DMS 273 treated with DMSO at 0.1 percent for 48 hours (cell line): ENCODE results near the gene ANTXR1.

Source experiments
- DNase-seq: peaks from one replicate; lab custom pipeline; 2025; lab: John Stamatoyannopoulos, UW

ANTXR1 gene

GRCh38 chr2:69013142-69013839 lies at the start of gene ANTXR1:
ANTXR1 (plus strand) TSS chr2:69013179; CDS start chr2:69013500, 321 bp downstream.
- peak; percentile 65 for DNase-seq

DNA sequence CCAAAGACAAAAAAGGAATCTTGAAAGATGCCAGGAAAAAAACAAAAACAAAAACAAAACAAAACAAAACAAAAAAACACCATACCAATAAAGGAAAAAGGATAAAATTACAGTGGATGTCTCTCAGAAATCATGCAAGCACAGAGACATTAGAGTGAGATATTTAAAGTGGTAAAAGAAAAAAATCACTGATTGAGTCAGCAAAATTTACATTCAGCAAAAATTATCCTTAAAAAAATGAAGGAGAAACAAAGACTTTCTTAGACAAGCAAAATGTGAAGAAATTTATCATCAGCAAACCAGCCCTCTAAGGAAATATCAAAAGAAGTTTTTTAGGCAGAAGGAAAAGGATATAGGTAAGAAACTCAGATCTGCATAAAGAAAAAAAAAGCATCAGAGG lies 48.7 kb upstream of the ANTXR1 start:
- DNase-seq: no peak

GRCh38 chr2:68968221-68968620 lies 44.8 kb upstream of the ANTXR1 start:
- DNase-seq: no peak

DNA sequence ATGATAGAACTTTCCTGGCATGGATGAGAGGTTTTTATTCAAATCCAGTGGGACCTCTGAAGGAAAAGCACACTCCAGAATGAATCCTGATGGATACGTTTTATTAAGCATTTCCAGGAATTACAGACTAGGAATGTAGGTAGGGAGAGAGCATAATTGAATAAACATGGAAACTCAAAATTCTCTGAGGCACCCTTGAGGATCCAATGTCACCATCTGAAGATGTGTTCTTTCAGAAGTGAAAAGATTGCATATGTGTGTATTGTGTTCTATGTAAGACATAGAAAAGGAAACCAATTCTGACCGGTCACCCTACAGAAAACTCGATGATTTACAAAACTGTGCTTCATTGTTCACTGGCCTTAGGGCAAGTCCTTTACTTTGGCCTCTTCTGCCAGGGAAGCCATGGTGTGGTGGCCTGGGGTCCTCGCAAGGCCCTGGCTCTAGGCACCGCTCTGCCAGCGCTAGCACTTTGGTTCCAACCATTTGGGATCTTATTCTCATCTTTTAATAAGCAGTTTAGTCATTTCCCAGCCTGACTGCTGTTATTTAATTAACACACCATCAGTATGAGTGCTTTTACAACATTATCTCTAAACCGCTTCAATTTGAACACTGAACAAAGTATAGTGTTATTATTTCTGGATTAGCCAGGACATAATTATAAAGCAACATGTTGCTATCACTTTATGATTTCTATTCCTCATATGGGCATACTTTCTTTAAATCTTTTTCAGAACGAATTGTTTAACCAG lies 43.1 kb upstream of the ANTXR1 start:
- DNase-seq: no peak

DNA sequence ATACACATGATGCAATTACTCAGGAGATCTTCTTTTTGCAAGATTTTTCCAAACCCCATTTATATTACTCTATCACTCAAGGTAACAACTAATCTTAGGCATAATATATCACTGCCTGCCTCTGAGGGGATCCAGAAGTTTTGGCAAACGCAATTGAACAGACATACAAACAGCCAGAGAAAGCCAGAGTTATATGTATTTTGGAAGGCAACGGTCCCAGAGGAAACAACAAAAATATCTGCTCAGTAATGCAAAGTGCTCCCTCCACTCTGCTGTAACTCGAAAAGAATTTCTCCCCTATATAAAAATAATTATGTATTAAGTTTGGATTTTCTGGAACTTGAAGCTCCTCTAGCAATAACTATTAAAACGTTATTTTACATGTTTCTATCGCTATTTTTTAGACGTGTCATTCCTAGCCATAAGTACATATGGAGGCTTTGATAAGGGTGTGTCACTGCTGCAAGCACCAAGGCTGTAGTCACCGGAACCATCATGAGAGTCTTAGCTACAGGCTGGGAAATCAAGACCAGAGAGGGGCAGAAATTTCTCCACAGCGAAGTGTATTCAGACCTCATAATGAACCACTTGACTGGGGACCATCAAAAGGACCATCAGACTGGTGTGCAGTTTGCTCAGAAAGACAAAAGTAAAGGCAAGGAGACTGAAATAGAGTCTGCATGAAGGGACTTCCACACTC lies 42.3 kb upstream of the ANTXR1 start:
- DNase-seq: no peak

GRCh38 chr2:68971591-68972231 lies 41.3 kb upstream of the ANTXR1 start:
- DNase-seq: no peak

- DNase-seq: no peak
These were observed 38.7 kb upstream of the ANTXR1 start, which contains the start of gene GKN1 for GRCh38 chr2:68974251-68974650. GKN1 (plus strand) TSS chr2:68974636; CDS start chr2:68974678, 42 bp downstream.

DNA sequence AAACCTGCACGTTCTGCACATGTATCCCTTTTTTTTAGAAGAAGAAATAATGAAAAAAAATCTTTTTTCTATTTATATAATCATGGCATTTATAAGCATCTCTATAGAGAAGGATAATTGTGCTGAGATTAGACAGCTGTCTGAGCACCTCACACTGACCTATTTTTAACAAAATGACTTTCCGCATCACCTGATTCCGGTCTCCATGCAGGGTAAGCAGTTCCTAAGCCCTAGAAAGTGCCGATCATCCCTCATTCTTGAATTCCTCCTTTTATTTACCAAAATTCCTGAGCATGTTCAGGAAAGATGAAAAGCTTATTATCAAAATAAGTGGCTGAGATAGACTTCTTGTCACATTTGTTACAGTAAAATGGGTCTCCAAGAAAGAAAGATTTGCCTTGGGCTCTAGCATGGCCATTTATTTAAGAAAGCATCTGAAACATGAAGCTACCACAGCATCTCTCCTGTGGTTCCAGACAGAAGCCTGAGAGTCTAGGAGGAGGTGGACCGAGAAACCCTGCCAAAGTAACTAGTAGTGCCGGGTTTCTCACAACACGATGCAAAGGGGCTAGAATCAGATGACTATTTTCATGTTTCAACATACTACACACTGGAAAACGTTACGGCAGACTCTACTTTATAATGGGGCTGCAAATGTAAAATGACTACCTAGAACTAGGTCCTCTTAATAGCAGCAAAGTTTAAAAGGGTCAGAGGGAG lies 37.9 kb upstream of the ANTXR1 start:
- no peak for DNase-seq

DNA sequence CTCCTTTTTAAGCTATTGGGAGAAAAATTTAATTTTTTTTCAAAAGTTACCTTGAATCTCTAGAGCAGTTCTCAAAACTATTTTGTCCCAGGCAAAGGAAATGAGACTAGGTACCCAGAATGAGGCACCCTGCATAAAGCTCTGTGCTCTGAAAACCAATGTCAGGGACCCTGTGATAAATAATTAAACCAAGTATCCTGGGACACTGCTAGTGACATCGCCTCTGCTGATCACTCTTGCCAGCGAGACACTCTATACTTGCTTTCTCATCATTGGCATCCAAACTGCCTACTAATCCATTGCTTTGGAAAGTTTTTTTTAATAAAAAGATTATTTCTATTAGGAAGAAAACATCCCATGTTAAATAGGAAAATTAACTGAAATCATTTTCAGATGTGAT lies 37.1 kb upstream of the ANTXR1 start:
- DNase-seq: no peak

DNA sequence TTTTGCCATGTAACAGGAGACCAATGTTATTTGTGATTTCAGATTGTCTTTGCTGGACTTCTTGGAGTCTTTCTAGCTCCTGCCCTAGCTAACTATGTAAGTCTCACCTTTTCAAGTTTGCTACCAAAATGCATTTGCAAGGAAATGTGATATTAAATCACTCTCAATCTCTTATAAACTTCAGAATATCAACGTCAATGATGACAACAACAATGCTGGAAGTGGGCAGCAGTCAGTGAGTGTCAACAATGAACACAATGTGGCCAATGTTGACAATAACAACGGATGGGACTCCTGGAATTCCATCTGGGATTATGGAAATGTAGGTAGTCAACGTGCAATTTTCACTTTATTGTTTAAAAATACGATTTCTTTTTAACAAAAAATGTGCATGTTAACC lies 35.5 kb upstream of the ANTXR1 start:
- no peak for DNase-seq

DNA sequence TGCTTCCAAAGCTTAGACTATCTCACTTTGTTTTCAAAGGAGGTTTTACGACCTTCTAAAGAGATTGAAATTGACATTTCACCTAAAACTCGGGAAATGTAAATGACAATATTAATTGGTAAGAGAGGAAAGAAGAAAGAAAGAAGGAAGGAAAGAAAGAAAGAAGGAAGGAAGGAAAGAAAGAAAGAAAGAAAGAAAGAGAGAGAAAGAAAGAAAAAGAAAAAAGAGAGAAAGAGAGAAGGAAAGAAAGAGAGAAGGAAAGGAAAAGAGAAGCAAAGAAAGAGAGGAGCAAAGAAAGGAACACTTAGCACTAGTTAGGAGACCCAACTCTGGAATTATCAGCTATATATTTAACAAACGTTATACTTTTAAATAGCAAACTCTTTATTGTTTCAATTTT lies 34.9 kb upstream of the ANTXR1 start:
- DNase-seq: no peak

- no peak for DNase-seq
These were observed 32.0 kb upstream of the ANTXR1 start for GRCh38 chr2:68980956-68981355.

DNA sequence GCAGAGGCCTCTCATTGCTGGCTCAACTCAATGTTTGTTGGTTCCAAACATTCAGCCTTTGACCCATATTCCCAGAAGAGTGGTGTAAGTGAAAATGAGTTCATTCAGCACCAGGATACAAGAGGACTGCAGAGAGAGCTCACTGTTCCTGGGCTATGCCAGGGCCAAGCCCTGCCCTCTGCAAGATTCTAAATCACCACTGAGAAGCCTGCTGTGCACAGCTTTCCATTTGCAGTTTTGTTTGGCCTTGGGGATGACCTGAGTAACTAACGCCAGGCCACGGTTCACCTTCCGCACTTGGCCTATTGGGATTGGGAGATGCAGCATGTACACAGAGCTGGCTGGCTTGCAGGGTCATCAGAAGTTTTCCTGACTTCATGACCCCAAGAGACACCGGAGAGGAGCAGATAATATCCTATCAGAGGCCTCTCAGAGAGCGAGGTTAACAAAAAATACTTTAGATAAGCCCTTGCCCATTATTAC lies 25.9 kb upstream of the ANTXR1 start:
- DNase-seq: no peak

DNA sequence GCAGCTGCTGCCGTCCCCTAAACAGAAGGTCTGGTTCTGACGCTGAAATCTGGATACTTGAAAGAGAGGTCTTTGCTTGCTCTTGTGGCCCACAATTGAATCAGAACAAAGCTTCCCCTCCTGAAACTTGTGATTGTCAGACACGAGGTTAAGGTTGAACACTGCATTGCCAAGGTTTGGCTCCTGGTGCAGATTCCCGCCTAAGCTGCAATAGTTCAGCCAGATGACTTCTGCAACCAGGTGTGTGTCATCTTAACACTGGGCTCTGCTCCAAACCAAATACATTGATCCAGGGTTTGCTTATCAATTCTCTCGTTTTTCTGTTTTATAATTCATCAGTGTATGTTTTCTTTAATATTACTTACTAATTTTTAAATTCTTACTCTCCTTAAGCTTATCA lies 23.9 kb upstream of the ANTXR1 start:
- DNase-seq: no peak

- DNase-seq: no peak
These were observed 20.6 kb upstream of the ANTXR1 start for GRCh38 chr2:68992341-68992740.

- no peak for DNase-seq
These were observed 20.0 kb upstream of the ANTXR1 start for GRCh38 chr2:68992933-68993332.

DNA sequence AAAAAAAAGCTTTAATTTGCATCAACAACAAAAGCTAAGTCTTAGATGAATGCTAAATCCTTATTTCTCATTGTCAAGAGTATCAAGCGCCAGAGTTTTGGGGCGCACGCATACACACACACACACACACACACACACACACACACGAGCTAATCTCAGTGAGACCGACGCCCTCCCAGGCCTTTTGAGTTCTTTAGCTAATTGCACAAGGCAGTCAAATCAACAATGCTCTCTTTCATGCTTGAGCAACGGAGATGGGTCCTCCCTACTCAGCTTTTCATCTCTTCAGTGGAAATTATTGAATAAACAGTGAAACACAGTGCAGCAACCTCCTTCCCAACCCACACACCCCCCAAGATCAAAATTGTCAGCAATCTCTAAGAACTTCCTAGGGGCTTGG lies 19.3 kb upstream of the ANTXR1 start:
- DNase-seq: no peak

DNA sequence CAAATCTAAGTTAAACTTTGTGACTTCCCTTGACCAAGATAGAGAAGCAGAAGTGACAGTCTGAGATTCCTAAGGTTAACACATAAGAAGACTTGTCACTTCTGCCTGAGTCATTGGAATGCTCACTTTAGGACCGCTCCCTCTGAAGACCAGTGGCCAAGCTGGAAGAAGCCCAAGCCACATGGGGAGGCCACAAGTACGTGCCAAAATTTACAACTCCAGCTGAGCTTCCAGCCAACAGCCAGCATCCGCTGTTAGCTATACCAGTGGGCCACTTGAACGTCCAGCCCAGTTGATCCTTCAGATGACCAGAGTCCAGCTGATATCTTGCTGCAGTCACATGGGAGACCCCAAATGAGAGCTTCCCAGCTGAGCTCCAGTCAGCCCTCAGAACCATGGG lies 18.1 kb upstream of the ANTXR1 start:
- DNase-seq: no peak

DNA sequence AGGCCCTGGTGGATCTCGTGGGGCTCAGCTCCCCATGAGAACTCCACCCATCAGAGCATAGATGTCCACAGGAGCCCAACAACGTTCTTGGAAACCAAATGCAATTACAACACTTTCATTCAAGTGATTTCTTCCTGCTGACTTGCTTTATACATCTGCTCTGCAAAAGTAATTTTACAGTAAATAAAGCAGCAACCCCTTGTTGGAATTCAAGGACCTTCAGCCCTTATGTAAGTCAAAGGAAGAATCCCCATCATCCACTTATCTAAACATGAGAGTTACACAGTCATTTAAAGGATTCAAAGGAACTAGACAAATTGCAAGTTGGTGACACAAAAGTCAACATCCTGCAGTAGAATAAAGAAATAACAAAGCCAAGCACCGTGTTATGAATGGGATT lies 17.1 kb upstream of the ANTXR1 start:
- DNase-seq: no peak

GRCh38 chr2:68997401-68997800 lies 15.6 kb upstream of the ANTXR1 start:
- no peak for DNase-seq

DNA sequence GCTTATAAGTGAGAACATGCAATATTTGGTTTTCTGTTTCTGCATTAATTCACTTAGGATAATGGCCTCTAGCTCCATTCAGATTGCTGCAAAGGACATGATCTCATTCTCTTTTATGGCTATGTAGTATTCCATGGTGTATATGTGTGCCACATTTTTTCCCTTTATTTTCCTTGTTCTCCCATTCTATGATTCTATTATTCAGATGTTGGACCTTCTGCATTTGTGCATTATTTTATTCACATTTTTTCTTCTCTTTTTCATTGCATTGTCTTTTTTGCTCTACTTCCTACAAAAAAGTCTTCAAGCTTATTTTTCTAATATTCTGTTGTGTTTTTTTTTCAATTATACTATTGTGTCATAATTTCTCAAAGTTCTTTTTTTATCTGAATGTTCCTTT lies 11.1 kb upstream of the ANTXR1 start:
- DNase-seq: no peak

- DNase-seq: no peak
These were observed 9.2 kb upstream of the ANTXR1 start for GRCh38 chr2:69003731-69004130.
